IPS DF 6.9 (cell line): ENCODE results near the gene SH3GL1.

Source experiments
- DNase-seq: peaks from one replicate; pipeline ENCODE4 v3.0.0-alpha.2; 2013; ENCODE audit warnings: low read depth, low spot score
- H3K27ac ChIP-seq: one replicate; pipeline ENCODE4 v1.5.1; 2013; ENCODE audit warnings: low read length, control low read depth
- H3K27me3 ChIP-seq: 2 replicates; pipeline ENCODE4 v1.6.1; 2013; ENCODE audit warnings: mild to moderate bottlenecking, low read length; ENCODE audit not compliant: control insufficient read depth, insufficient read depth
- H3K36me3 ChIP-seq: 2 replicates; pipeline ENCODE4 v1.6.1; 2013; ENCODE audit warnings: low read length; ENCODE audit not compliant: control insufficient read depth, insufficient read depth
- H3K4me1 ChIP-seq: 2 replicates; pipeline ENCODE4 v1.6.1; 2013; ENCODE audit warnings: low read length; ENCODE audit not compliant: control insufficient read depth, insufficient read depth
- H3K4me3 ChIP-seq: 2 replicates; pipeline ENCODE4 v1.5.1; 2013; ENCODE audit warnings: mild to moderate bottlenecking, low read length
- H3K9me3 ChIP-seq: 2 replicates; pipeline ENCODE4 v1.6.1; 2013; ENCODE audit warnings: low read length, inconsistent platforms; ENCODE audit not compliant: control insufficient read depth, insufficient read depth
- WGBS: extraction: QIAGEN DNeasy Blood & Tissue Kit; methylation state at CpG from one replicate; pipeline ENCODE4 v1.1.7; 2013; ENCODE audit warnings: mixed read lengths, missing lambda C conversion rate; ENCODE audit not compliant: insufficient read length, insufficient coverage; 5-methylcytosine and 5-hydroxymethylcytosine counted together

Gene SH3GL1

DNA sequence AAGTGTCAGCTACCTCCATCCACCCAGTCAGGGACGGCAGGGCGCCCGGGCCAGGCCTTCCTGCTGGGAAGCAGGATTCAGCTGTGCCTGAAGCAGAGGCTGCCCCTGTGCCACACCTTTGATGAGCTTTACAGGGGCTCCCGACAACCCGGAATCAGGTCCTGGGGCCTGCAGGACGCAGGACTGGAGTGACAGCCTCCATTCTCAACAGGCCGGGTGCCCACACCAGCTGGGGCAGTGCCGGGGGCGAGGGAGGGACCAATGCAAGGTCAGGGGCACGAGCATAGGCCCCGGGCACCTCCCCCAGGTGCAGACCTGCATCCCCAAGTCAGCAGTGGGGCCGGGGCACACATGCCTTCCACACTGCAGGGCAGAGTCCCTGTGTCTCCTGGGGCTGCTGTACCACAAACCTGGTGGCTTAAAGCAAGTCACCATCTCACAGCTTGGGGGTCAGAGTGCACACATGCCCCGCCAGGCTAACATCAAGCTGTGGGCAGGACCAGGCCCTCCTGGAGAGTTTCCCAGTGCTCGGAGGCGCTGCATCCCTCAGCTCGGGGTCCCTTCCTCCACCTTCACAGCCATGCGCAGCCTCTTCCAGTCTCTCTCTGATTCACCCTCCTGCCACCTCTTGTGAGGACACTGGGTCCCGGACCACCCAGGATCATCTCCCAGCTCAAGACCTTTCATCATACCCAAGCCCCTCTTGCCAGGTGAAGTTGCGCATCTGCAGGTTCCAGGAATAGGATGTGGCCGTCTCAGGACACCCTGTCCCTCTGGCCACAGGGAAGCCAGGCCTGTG is 43.8 kb upstream of the SH3GL1 start:
- Histone ChIP-seq H3K9me3 (no peaks in the 10 kb centered on the region), H3K4me1 (peaks cover 2% of the 10 kb centered on the region; the same call in 1 of the 2 replicates), H3K36me3 (peaks cover 44% of the 10 kb centered on the region), H3K27ac (no peak overlapping the region), H3K27me3 (no peaks in the 10 kb centered on the region), H3K4me3 (no peak overlapping the region)
- DNase-seq, result no peak
- no CpG with 5 or more reads among the region's 20 CpGs for WGBS

DNA sequence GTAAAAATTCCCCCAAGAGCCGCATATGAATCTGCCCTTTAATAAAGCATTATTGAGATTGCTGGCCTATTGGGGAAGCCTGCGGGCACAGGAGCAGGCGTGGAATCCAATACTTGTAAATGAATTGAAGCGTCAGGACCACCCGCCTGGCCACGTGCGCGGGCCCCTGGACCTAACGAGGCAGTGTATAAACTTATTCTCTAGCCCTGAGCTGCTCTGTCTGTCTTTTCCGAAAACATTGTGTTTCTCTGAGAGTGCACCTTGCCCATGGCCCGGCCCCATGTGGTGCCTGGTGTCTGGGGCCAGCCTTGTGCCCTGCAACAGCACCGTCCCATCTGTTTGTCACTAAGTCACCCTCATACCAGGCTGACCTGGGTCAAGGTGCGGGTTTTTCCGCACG is 42.8 kb upstream of the SH3GL1 start:
- no peak overlapping the region for H3K4me3 ChIP-seq
- H3K9me3 ChIP-seq, result no peaks in the 10 kb centered on the region
- peaks cover 46% of the 10 kb centered on the region for H3K36me3 ChIP-seq
- H3K27me3 ChIP-seq, result no peaks in the 10 kb centered on the region
- no peak for DNase-seq
- H3K4me1 ChIP-seq, result peaks cover 2% of the 10 kb centered on the region; the same call in 1 of the 2 replicates
- no peak overlapping the region for H3K27ac ChIP-seq
- no CpG with 5 or more reads among the region's 15 CpGs for WGBS

DNA sequence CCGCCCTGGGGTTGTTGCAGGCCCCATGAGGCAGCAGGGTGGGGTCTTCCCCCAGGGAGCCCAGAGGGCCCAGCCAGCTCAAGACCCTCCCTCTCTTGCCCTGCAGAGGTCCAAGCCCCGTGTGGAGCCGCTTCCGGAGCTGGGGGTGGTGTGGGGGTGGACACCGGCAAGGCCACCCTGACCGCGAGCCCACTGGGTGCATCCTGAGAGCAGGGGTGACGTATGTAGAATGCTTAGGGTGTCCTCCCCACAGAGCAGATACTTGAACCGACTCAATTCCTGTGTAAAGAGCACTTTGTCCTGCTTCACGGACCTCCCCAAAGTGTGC is 42.4 kb upstream of the SH3GL1 start:
- Histone ChIP-seq H3K36me3 (peaks cover 49% of the 10 kb centered on the region), H3K9me3 (no peaks in the 10 kb centered on the region), H3K4me3 (no peak overlapping the region), H3K27ac (no peak overlapping the region), H3K4me1 (peaks cover 2% of the 10 kb centered on the region; the same call in 1 of the 2 replicates), H3K27me3 (no peaks in the 10 kb centered on the region)
- no CpG with 5 or more reads among the region's 10 CpGs for WGBS
- no peak for DNase-seq

DNA sequence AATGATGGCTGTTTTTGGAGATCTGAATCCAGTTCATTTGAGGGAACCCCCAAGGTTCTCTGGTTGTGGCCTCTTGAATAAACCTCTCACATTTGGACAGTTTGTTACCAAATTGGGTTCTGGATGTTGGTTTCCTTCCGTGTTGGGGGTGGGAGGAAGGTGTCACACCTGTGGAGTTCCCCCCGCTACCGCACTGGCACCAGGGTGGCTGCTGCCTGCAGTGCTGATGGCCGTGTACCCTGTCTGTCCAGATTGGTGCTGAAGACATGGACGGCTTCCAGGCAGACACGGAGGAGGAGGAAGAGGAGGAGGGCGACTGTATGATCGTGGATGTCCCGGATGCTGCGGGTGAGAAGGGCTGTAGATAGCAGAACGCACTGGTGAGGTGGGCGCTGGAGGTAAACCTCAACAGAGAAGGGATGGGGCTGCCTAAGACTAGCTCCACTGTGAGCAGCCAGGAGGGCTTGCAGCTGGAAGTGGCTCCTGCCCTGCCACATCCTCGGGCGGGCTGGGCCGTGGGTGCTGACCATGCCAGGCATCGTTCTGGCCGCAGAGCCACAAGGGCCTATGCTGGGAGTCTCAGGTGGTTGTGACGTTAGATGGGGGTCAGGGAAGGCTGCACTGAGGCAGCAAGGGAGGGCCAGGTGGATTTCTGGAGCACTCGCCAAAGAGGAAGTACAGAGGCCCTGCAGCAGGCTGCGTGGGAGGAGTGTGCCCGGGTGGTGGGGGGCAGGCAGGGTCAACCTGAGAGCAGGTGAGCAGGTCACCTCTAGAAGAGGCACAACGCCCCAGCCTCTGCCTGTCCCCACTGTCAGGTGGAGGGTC is 41.9 kb upstream of the SH3GL1 start:
- Histone ChIP-seq H3K27ac (no peak overlapping the region), H3K36me3 (peaks cover 47% of the 10 kb centered on the region), H3K4me3 (no peak overlapping the region), H3K27me3 (no peaks in the 10 kb centered on the region), H3K9me3 (no peaks in the 10 kb centered on the region), H3K4me1 (peaks cover 2% of the 10 kb centered on the region; the same call in 1 of the 2 replicates)
- no peak for DNase-seq
- no CpG with 5 or more reads among the region's 22 CpGs for WGBS

DNA sequence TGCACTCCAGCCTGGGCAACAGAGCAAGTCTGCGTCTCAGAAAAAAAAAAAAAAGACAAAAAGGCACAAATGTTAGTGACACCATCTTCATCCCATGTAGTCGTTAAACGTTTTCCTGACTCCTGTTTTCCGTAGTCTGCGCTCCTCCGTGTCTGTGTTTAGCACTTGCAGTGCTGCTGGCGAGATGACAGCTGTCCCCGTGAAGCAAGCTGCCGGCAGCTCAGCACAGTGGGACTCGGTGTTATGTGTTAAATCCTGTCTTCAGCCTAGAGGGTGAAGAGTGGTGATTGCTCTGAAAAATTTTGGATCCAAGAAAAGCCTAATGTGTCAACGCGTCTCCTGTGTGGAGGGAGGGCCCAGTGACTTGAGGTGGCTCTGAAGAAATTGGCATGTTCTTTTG is 38.9 kb upstream of the SH3GL1 start:
- no peaks in the 10 kb centered on the region for H3K27me3 ChIP-seq
- H3K9me3 ChIP-seq, result no peaks in the 10 kb centered on the region
- peaks cover 45% of the 10 kb centered on the region for H3K36me3 ChIP-seq
- DNase-seq, result no peak
- no CpG with 5 or more reads among the region's 12 CpGs for WGBS
- H3K27ac ChIP-seq, result no peak overlapping the region
- no peak overlapping the region for H3K4me3 ChIP-seq
- no peaks in the 10 kb centered on the region; the same call in 1 of the 2 replicates for H3K4me1 ChIP-seq

DNA sequence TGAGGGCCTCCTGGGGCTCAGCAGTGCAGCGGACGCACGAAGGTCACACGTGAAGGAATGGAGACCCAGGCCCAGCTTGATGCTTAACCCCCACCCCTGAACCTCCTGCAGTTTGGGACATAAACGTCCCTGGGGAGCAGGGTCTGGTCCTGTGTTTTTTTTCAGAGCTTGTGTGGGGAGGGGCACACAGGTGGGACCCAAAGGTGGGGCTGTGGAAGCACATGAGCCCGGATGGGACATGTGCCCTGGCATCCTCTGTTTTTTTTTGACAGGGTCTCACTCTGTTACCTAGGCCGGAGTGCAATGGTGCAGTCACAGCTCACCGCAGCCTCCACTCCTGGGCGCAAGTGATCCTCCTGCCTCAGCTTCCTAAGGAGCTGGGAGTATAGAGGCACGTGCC is 36.8 kb upstream of the SH3GL1 start:
- Histone ChIP-seq H3K27me3 (no peaks in the 10 kb centered on the region), H3K27ac (no peak overlapping the region), H3K9me3 (no peaks in the 10 kb centered on the region), H3K4me1 (no peaks in the 10 kb centered on the region; the same call in 1 of the 2 replicates), H3K4me3 (no peak overlapping the region), H3K36me3 (peaks cover 55% of the 10 kb centered on the region)
- DNase-seq, result no peak
- no CpG with 5 or more reads among the region's 10 CpGs for WGBS

DNA sequence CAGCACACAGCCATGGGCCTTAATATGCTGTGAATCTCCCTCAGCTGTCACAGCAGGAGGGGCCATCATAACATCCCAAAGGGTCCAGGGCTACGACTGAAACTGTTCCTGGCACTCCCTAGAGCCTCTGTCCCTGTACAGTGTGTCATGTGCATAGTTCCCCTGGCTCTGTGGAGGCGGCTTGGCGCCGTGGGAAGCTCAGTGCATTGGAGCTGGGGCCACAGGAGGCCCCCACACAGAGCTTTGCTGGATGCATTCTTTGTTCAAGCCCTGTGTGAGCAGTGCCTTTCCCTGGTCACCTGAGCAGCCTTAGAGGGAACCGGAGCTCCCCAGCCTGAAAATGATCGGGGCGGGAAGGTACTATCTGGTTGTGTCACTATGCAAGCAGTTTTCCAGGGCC is 35.9 kb upstream of the SH3GL1 start:
- no peaks in the 10 kb centered on the region for H3K9me3 ChIP-seq
- DNase-seq, result no peak
- no CpG with 5 or more reads among the region's 7 CpGs for WGBS
- H3K4me1 ChIP-seq, result no peaks in the 10 kb centered on the region; the same call in 1 of the 2 replicates
- peaks cover 61% of the 10 kb centered on the region for H3K36me3 ChIP-seq
- H3K4me3 ChIP-seq, result no peak overlapping the region
- H3K27ac ChIP-seq, result no peak overlapping the region
- H3K27me3 ChIP-seq, result no peaks in the 10 kb centered on the region

DNA sequence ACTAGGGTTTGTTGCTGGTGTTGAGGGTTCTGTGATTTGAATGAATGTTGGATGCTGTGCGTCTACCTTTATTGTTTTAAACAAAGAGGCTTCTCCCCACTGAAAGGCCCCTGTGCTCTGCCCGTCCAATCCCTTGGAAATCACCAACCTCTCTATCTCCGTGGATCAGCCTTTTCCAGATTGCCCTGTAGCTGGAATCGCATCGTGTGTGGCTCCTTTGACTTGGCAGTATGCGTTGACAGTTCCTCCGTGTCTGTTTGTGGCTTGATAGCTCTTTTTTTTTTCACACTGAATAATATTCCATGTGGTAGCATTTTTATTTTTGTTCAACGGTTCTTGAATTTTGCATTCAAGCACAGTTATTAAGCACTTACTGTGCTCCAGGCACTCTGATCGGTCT is 34.0 kb upstream of the SH3GL1 start:
- WGBS, result no CpG with 5 or more reads among the region's 9 CpGs
- DNase-seq, result no peak
- H3K27me3 ChIP-seq, result no peaks in the 10 kb centered on the region
- no peaks in the 10 kb centered on the region for H3K9me3 ChIP-seq
- H3K4me1 ChIP-seq, result no peaks in the 10 kb centered on the region; the same call in 1 of the 2 replicates
- peaks cover 67% of the 10 kb centered on the region for H3K36me3 ChIP-seq
- no peak overlapping the region for H3K27ac ChIP-seq
- H3K4me3 ChIP-seq, result no peak overlapping the region

DNA sequence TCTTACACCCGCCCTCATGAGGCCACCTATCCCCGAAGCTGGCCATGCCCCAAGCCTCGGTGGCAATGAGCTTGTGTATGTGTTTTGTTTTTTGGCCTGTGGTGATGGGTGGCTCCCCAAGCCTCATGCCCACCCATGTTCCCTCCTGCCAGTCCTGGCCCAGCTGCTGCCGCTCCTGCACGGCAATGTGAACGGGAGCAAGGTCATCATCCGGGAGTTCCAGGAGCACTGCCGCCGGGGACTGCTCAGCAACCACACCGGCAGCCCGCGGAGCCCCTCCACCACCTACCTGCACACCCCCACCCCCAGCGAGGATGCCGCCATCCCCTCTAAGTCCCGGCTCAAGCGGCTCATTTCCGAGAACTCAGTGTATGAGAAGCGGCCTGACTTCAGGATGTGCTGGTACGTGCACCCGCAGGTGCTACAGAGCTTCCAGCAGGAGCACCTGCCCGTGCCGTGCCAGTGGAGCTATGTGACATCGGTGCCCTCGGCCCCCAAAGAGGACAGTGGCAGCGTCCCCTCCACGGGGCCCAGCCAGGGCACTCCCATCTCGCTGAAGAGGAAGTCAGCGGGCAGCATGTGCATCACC is 32.7 kb upstream of the SH3GL1 start:
- H3K4me3 ChIP-seq, result no peak overlapping the region
- peaks cover 72% of the 10 kb centered on the region for H3K36me3 ChIP-seq
- no peaks in the 10 kb centered on the region; the same call in 1 of the 2 replicates for H3K4me1 ChIP-seq
- no CpG with 5 or more reads among the region's 28 CpGs for WGBS
- no peak for DNase-seq
- no peak overlapping the region for H3K27ac ChIP-seq
- H3K9me3 ChIP-seq, result no peaks in the 10 kb centered on the region
- H3K27me3 ChIP-seq, result no peaks in the 10 kb centered on the region

DNA sequence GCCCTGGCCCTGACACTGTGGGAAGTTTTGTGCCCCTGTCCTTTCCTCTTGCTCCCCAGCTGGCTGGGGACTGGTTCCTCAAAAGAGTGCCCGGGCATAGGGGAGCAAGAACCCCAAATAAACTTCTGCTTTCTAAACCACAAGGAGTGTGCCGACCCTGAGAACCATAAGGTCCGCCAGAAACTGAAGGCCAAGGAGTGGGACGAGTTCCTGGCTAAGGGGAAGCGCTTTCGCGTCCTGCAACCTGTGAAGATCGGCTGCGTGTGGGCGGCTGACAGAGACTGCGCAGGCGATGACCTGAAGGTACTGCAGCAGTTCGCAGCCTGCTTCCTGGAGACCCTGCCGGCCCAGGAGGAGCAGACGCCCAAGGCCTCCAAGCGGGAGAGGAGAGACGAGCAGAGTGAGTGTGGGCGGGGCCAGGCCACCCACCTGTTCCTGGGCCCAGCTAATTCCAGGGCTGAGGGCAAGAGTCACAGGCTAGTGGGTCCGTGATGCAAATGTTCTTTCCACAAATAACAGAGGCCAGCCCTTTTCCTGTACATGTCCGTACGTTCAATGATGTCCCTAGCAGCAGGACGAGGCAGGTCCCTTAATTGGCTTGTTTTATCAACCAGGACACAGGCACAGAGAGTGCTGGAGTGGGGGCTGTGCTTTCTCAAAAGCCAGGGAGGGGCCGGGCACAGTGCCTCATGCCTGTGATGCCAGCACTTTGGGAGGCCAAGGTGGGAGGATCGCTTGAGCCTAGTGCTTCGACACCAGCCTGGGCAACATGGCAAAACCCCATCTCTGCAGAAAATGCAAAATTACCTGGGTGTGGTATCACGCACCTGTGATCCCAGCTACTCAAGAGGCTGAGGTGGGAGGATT is 31.7 kb upstream of the SH3GL1 start:
- WGBS, result no CpG with 5 or more reads among the region's 26 CpGs
- H3K36me3 ChIP-seq, result peaks cover 69% of the 10 kb centered on the region
- H3K27me3 ChIP-seq, result no peaks in the 10 kb centered on the region
- no peak overlapping the region for H3K4me3 ChIP-seq
- no peak overlapping the region for H3K27ac ChIP-seq
- no peak for DNase-seq
- no peaks in the 10 kb centered on the region for H3K9me3 ChIP-seq
- H3K4me1 ChIP-seq, result no peaks in the 10 kb centered on the region; the same call in 1 of the 2 replicates
